HCEC 1CT (cell line): Measurements from ENCODE around the gene MIA3.
"Not testable (repeated sequence)": the region's sequence is repeated elsewhere in the genome, so short reads cannot be mapped to it uniquely, and the experiment has no call there.

Experiments
- DNase-seq: peaks from one replicate; pipeline ENCODE4 v3.0.0-alpha.2; 2017

Gene MIA3

GRCh38 chr1:222623458-222623857 lies 5.6 kb downstream of the MIA3 start:
- DNase-seq: no peak

- no peak for DNase-seq
These were observed 6.3 kb downstream of the MIA3 start for GRCh38 chr1:222624214-222624613.

GRCh38 chr1:222627232-222627631 lies 9.3 kb downstream of the MIA3 start:
- DNase-seq: no peak

GRCh38 chr1:222629921-222630535 lies 12.1 kb downstream of the MIA3 start:
- no peak for DNase-seq

GRCh38 chr1:222631611-222632208 lies 13.8 kb downstream of the MIA3 start:
- no peak for DNase-seq

GRCh38 chr1:222632749-222633148 lies 14.9 kb downstream of the MIA3 start:
- DNase-seq: no peak

GRCh38 chr1:222634180-222635013 lies 16.5 kb downstream of the MIA3 start:
- DNase-seq: peak; percentile 72

GRCh38 chr1:222641269-222641948 lies 23.5 kb downstream of the MIA3 start:
- no peak for DNase-seq

- no peak for DNase-seq
These were observed 24.6 kb downstream of the MIA3 start for GRCh38 chr1:222642468-222642867.

GRCh38 chr1:222643606-222643937 lies 25.7 kb downstream of the MIA3 start:
- peak; percentile 34 for DNase-seq

GRCh38 chr1:222643938-222644635 lies 26.2 kb downstream of the MIA3 start:
- peak; percentile 99 for DNase-seq

- no peak for DNase-seq
These were observed 26.7 kb downstream of the MIA3 start for GRCh38 chr1:222644636-222644980.

- DNase-seq: no peak
These were observed 34.8 kb downstream of the MIA3 start for GRCh38 chr1:222652676-222653075.

GRCh38 chr1:222653178-222653827 lies 35.4 kb downstream of the MIA3 start:
- DNase-seq: no peak

GRCh38 chr1:222654849-222655248 lies 37.0 kb downstream of the MIA3 start:
- DNase-seq: no peak

- DNase-seq: no peak
These were observed 38.7 kb downstream of the MIA3 start for GRCh38 chr1:222656391-222657155.

GRCh38 chr1:222657899-222658298 lies 40.0 kb downstream of the MIA3 start:
- DNase-seq: no peak

- DNase-seq: no peak
These were observed 45.6 kb downstream of the MIA3 start for GRCh38 chr1:222663431-222663934.

GRCh38 chr1:222665964-222666363 lies 48.1 kb downstream of the MIA3 start:
- DNase-seq: peak; percentile 81

- DNase-seq: not testable (repeated sequence)
These were observed 50.3 kb downstream of the MIA3 start for GRCh38 chr1:222668184-222668583.

- DNase-seq: not testable (repeated sequence)
These were observed 51.2 kb downstream of the MIA3 start for GRCh38 chr1:222669107-222669506.

- DNase-seq: no peak
These were observed 52.2 kb downstream of the MIA3 start for GRCh38 chr1:222670110-222670509.
